A549 (cell line): ENCODE measurements around the gene RPLP2. TPM values are rescaled to one million over a fixed set of nuclear protein-coding genes. Genes with fewer than 3 reads are reported as not detected.

Experiments used
- ATAC-seq, 2 experiments: fragments of 200-7000 bp in 1 of 2; fragments of >200 bp in 1 of 2; cut with Nextera tagmentation in 1 of 2; cut with Tn5 transposase in 1 of 2; 3 replicates each; pipeline versions ENCODE4 v1.8.0 to v1.9.1; 2018 to 2020; ENCODE audit warnings: mild to moderate bottlenecking in 1 of 2, moderate library complexity in 1 of 2
- CTCF ChIA-PET: fragments of 300-600 bp; sonication (Branson Sonifier 250); formaldehyde crosslinking; extraction: SDS; loops from one replicate; lab custom pipeline; 2021; ENCODE audit warnings: antibody characterized with exemption, inconsistent platforms; lab: Yijun Ruan, JAX
- POLR2A ChIA-PET: fragments of 350-600 bp; formaldehyde crosslinking; extraction: SDS; loops from one replicate; lab custom pipeline; 2021; ENCODE audit warnings: antibody characterized with exemption, inconsistent platforms; lab: Yijun Ruan, JAX
- DNase-seq, 2 experiments: peaks; one replicate each; pipeline versions ENCODE4 v3.0.0 to v3.0.0-alpha.2; 2011 to 2016; ENCODE audit warnings: low read depth in 1 of 2, low spot score in 1 of 2
- FAIRE-seq: peaks from 2 replicates; lab custom pipeline; 2011; peaks lifted over from hg19 to GRCh38; lab: Jason Lieb, UNC
- H3K27ac ChIP-seq, 2 experiments: fragments of >200 bp; sonication (Bioruptor Twin); formaldehyde crosslinking; 3 replicates each; pipeline ENCODE4 v1.5.1; 2016 to 2017
- H3K4me1 ChIP-seq: fragments of >200 bp; sonication (Bioruptor Twin); formaldehyde crosslinking; 3 replicates; pipeline ENCODE4 v1.6.1; 2016
- H3K4me2 ChIP-seq: fragments of >200 bp; sonication (Bioruptor Twin); formaldehyde crosslinking; 3 replicates; pipeline ENCODE4 v1.6.1; 2016
- H3K4me3 ChIP-seq: fragments of >200 bp; sonication (Bioruptor Twin); formaldehyde crosslinking; 3 replicates; pipeline ENCODE4 v1.5.1; 2016
- H3K9me3 ChIP-seq: fragments of >200 bp; sonication (Bioruptor Twin); formaldehyde crosslinking; 3 replicates; pipeline ENCODE4 v1.6.1; 2016
- ATOH8 ChIP-seq: fragments of 250-450 bp; sonication (Bioruptor Pico); IDR thresholded peaks from 2 replicates; pipeline ENCODE4 v1.5.0; 2020; ENCODE audit warnings: low read depth, mild to moderate bottlenecking, moderate library complexity
- BCL3 ChIP-seq: fragments of >200 bp; sonication (Bioruptor Twin); formaldehyde crosslinking; IDR thresholded peaks from 3 replicates; pipeline ENCODE4 v1.6.1; 2016
- CEBPB ChIP-seq, 2 experiments: fragments of >200 bp in 1 of 2; sonication (Bioruptor Twin) in 1 of 2; formaldehyde crosslinking in 1 of 2; IDR thresholded peaks; 2 replicates each; pipeline ENCODE4 v1.6.1; 2012 to 2016
- CHD4 ChIP-seq: fragments of 200-600 bp; sonication (generic); IDR thresholded peaks from 2 replicates; pipeline ENCODE4 v1.6.1; 2016; ENCODE audit warnings: antibody characterized with exemption, mild to moderate bottlenecking, borderline replicate concordance
- E2F6 ChIP-seq: IDR thresholded peaks from 2 replicates; pipeline ENCODE4 v1.6.1; 2012; ENCODE audit warnings: low read depth, borderline replicate concordance
- ELK1 ChIP-seq: fragments of 150-350 bp; IDR thresholded peaks from 2 replicates; pipeline ENCODE4 v1.6.1; 2014; ENCODE audit warnings: low read depth, mild to moderate bottlenecking, low read length
- EP300 ChIP-seq, 2 experiments: fragments of >200 bp; sonication (Bioruptor Twin); formaldehyde crosslinking; IDR thresholded peaks; 2 replicates in 1 of 2; 3 replicates in 1 of 2; pipeline ENCODE4 v1.6.1; 2016 to 2017
- FOSB ChIP-seq: fragments of 250-450 bp; sonication (Bioruptor Pico); IDR thresholded peaks from 2 replicates; pipeline ENCODE4 v1.5.0; 2020; ENCODE audit warnings: mild to moderate bottlenecking, moderate library complexity
- GATA3 ChIP-seq: IDR thresholded peaks from 2 replicates; pipeline ENCODE4 v1.6.1; 2012; ENCODE audit warnings: borderline replicate concordance
- HDAC2 ChIP-seq: fragments of 200-600 bp; sonication (generic); IDR thresholded peaks from 2 replicates; pipeline ENCODE4 v1.6.1; 2016
- HES2 ChIP-seq: fragments of >200 bp; sonication (Bioruptor Twin); formaldehyde crosslinking; IDR thresholded peaks from 2 replicates; pipeline ENCODE4 v1.6.1; 2016
- HEYL ChIP-seq: fragments of 250-450 bp; sonication (Bioruptor Pico); IDR thresholded peaks from 2 replicates; pipeline ENCODE4 v1.8.0; 2021; ENCODE audit warnings: mild to moderate bottlenecking, moderate library complexity
- HOXB13 ChIP-seq: fragments of 250-450 bp; sonication (Bioruptor Pico); IDR thresholded peaks from 2 replicates; pipeline ENCODE4 v1.5.0; 2020; ENCODE audit warnings: low read depth, mild to moderate bottlenecking, moderate library complexity
- KDM1A ChIP-seq: fragments of 200-600 bp; sonication (generic); IDR thresholded peaks from 2 replicates; pipeline ENCODE4 v1.6.1; 2016; ENCODE audit warnings: low read depth, mild to moderate bottlenecking
- KDM5A ChIP-seq: fragments of 200-600 bp; sonication (generic); IDR thresholded peaks from 2 replicates; pipeline ENCODE4 v1.6.1; 2016; ENCODE audit warnings: antibody characterized with exemption, mild to moderate bottlenecking
- MAZ ChIP-seq: fragments of 150-350 bp; IDR thresholded peaks from 2 replicates; pipeline ENCODE4 v1.6.1; 2014; ENCODE audit warnings: antibody characterized with exemption, low read depth, low read length, borderline replicate concordance
- NFE2L2 ChIP-seq: fragments of 150-350 bp; conservative IDR thresholded peaks from 2 replicates; pipeline ENCODE4 v1.6.1; 2014; ENCODE audit warnings: low read length
- NPAS2 ChIP-seq: fragments of 250-450 bp; sonication (Bioruptor Pico); IDR thresholded peaks from 2 replicates; pipeline ENCODE4 v1.8.0; 2022; ENCODE audit warnings: mild to moderate bottlenecking, moderate library complexity, borderline replicate concordance
- NR3C1 ChIP-seq: fragments of >200 bp; sonication (Bioruptor Twin); formaldehyde crosslinking; IDR thresholded peaks from 3 replicates; pipeline ENCODE4 v1.6.1; 2017
- PBX3 ChIP-seq: IDR thresholded peaks from 2 replicates; pipeline ENCODE4 v1.6.1; 2012
- PHF8 ChIP-seq: fragments of 200-600 bp; sonication (generic); IDR thresholded peaks from 2 replicates; pipeline ENCODE4 v1.6.1; 2016; ENCODE audit warnings: low read depth, mild to moderate bottlenecking, antibody characterized with exemption, moderate library complexity, borderline replicate concordance
- POLR2A ChIP-seq: IDR thresholded peaks from 2 replicates; pipeline ENCODE4 v1.6.1; 2012; ENCODE audit warnings: mild to moderate bottlenecking, low read length
- POLR2AphosphoS2 ChIP-seq: conservative IDR thresholded peaks from 2 replicates; pipeline ENCODE4 v1.6.1; 2012; ENCODE audit warnings: low read length, improper control_type of control experiment, inconsistent platforms
- RAD21 ChIP-seq, 2 experiments: fragments of >200 bp in 1 of 2; sonication (Bioruptor Twin) in 1 of 2; formaldehyde crosslinking in 1 of 2; IDR thresholded peaks in 1 of 2; conservative IDR thresholded peaks in 1 of 2; 2 replicates in 1 of 2; 3 replicates in 1 of 2; pipeline ENCODE4 v1.6.1; 2012 to 2018; ENCODE audit warnings: inconsistent platforms in 1 of 2
- RARB ChIP-seq: fragments of 250-450 bp; sonication (Bioruptor Pico); IDR thresholded peaks from 2 replicates; pipeline ENCODE4 v1.8.0; 2021; ENCODE audit warnings: mild to moderate bottlenecking, moderate library complexity
- RNF2 ChIP-seq: fragments of 200-600 bp; sonication (generic); IDR thresholded peaks from 2 replicates; pipeline ENCODE4 v1.6.1; 2016; ENCODE audit warnings: low read depth, mild to moderate bottlenecking, antibody characterized with exemption, moderate library complexity, borderline replicate concordance
- SMC3 ChIP-seq: fragments of >200 bp; sonication (Bioruptor Twin); formaldehyde crosslinking; IDR thresholded peaks from 3 replicates; pipeline ENCODE4 v1.6.1; 2018; ENCODE audit warnings: inconsistent platforms
- TFCP2L1 ChIP-seq: fragments of 250-450 bp; sonication (Bioruptor Pico); IDR thresholded peaks from 2 replicates; pipeline ENCODE4 v1.5.0; 2021; ENCODE audit warnings: mild to moderate bottlenecking
- TP53 ChIP-seq: fragments of 250-450 bp; sonication (Bioruptor Pico); IDR thresholded peaks from 2 replicates; pipeline ENCODE4 v1.5.0; 2021; ENCODE audit warnings: mild to moderate bottlenecking, moderate library complexity
- ZC3H11A ChIP-seq: fragments of 450-650 bp; IDR thresholded peaks from 2 replicates; pipeline ENCODE4 v1.6.1; 2014; ENCODE audit warnings: antibody characterized with exemption, mild to moderate bottlenecking
- ZFP36 ChIP-seq: fragments of 450-650 bp; IDR thresholded peaks from 2 replicates; pipeline ENCODE4 v1.6.1; 2014; ENCODE audit warnings: borderline replicate concordance; ENCODE audit not compliant: partially characterized antibody
- ZSCAN20 ChIP-seq: fragments of 250-450 bp; sonication (Bioruptor Pico); IDR thresholded peaks from 2 replicates; pipeline ENCODE4 v1.8.0; 2022; ENCODE audit warnings: mild to moderate bottlenecking, moderate library complexity
- WGBS: methylation state at CpG from one replicate; pipeline ENCODE4 v1.1.6; 2017; ENCODE audit errors: missing lambda C conversion rate; 5-methylcytosine and 5-hydroxymethylcytosine counted together
- polyA plus RNA-seq, 4 experiments: library from polyadenylated mRNA; depleted of rRNA in 3 of 4; stranded (reverse); fragments of >200 nt; fragmentation: RNase III in 1 of 4; extraction: RNeasy Plus Mini Kit Qiagen cat#74134 plus additional on column Dnase treatment in 1 of 4; gene quantifications; 2 replicates in 3 of 4; 3 replicates in 1 of 4; pipeline ENCODE4 v1.2.3, GENCODE V29; 2011 to 2017

The RPLP2 gene
- polyA plus RNA-seq, 2 of the 4 experiments (the other 2 are of a cell fraction), result 1,493 to 2,508 TPM

GRCh38 chr11:803467-803742, 6.4 kb upstream of the RPLP2 start:
- DNase-seq (no peak), FAIRE-seq (no peak), ATAC-seq (no peak)
- Histone ChIP-seq H3K4me2 (no peak overlapping the region; the same call in 2 of the 3 replicates), H3K4me1 (peaks cover 21% of the 10 kb centered on the region), H3K27ac (peak overlapping the region in 1 of 2 experiments; percentile 90; a peak in 3 of 6 replicates), H3K4me3 (no peak overlapping the region), H3K9me3 (no peaks in the 10 kb centered on the region)
- TF ChIP-seq NR3C1, result no peak
- no peak for TF ChIP-seq CEBPB (IDR thresholded peaks at IDR 0.05)
- TF ChIP-seq MAZ, result no peak
- TF ChIP-seq ZFP36, result no peak
- TF ChIP-seq TP53, result no peak
- no peak for TF ChIP-seq NPAS2
- TF ChIP-seq NFE2L2, result no peak
- TF ChIP-seq E2F6, result no peak
- no peak for TF ChIP-seq PBX3
- TF ChIP-seq RAD21 (conservative IDR thresholded peaks at IDR 0.05 in 1 of 2, IDR thresholded peaks at IDR 0.05 in 1 of 2), result no peak
- TF ChIP-seq POLR2AphosphoS2, result no peak
- no peak for TF ChIP-seq SMC3
- no peak for TF ChIP-seq POLR2A
- no peak for TF ChIP-seq KDM5A
- TF ChIP-seq HES2, result no peak
- no peak for TF ChIP-seq BCL3
- no peak for TF ChIP-seq CHD4
- TF ChIP-seq TFCP2L1 (CRISPR knock-in tag), result no peak
- no peak for TF ChIP-seq EP300 (IDR thresholded peaks at IDR 0.05)
- WGBS, result no CpG with 5 or more reads among the region's 8 CpGs
- ChIA-PET POLR2A (interaction anchor here (2.0 kb wide), 1 partner anchor 16 kb away, joined by 9 read pairs; no protein-coding TSS in a partner anchor), CTCF (interaction anchor here (1.1 to 1.4 kb wide), 3 partner anchors 16 to 249 kb away, joined by 3 to 4 read pairs (median 4); no protein-coding TSS in a partner anchor)

GRCh38 chr11:803770-804598, 5.8 kb upstream of the RPLP2 start:
- no peak for FAIRE-seq
- POLR2A ChIA-PET, result interaction anchor here (2.0 kb wide), 1 partner anchor 16 kb away, joined by 9 read pairs; no protein-coding TSS in a partner anchor
- ATAC-seq, result peak in 1 of 2 experiments; percentile 2; a peak in 1 of 6 replicates
- Histone ChIP-seq H3K27ac (peak overlapping the region; percentile 76 to 90), H3K4me1 (peaks cover 22% of the 10 kb centered on the region), H3K9me3 (no peaks in the 10 kb centered on the region), H3K4me3 (peak overlapping the region; percentile 60), H3K4me2 (peak overlapping the region; percentile 93)
- no peak for TF ChIP-seq ELK1
- TF ChIP-seq KDM1A, result no peak
- TF ChIP-seq MAZ, result no peak
- no peak for TF ChIP-seq RNF2
- no peak for TF ChIP-seq HOXB13 (CRISPR knock-in tag)
- TF ChIP-seq RARB, result no peak
- TF ChIP-seq ZC3H11A, result no peak
- TF ChIP-seq GATA3, result no peak
- TF ChIP-seq FOSB (CRISPR knock-in tag), result no peak
- TF ChIP-seq HDAC2, result no peak
- no peak for TF ChIP-seq TP53
- no peak for TF ChIP-seq HEYL (CRISPR knock-in tag)
- no peak for TF ChIP-seq ZSCAN20 (CRISPR knock-in tag)
- TF ChIP-seq NPAS2, result no peak
- no peak for TF ChIP-seq ATOH8 (CRISPR knock-in tag)
- no peak for TF ChIP-seq HES2
- TF ChIP-seq PHF8, result no peak
- WGBS, result 89% methylated on average over 23 of the region's 26 CpGs
- DNase-seq, result no peak
- CTCF ChIA-PET, result interaction anchor here (1.0 to 1.4 kb wide), 3 partner anchors 8 to 21 kb away, joined by 3 to 4 read pairs (median 4); no protein-coding TSS in a partner anchor
